ENCODE results near the gene DDX24.

GRCh38 chr14:94036313-94037167, 44.5 kb downstream of the DDX24 start:
- TF ChIP-seq RAD21 (IDR thresholded peaks at IDR 0.05; ENCODE audit: low read depth) (peak; percentile 64), EP300 (IDR thresholded peaks at IDR 0.05; ENCODE audit: borderline replicate concordance) (no peak), TAF1 (IDR thresholded peaks at IDR 0.05; ENCODE audit: low read depth) (no peak)

All from Ishikawa (cell line).